Ishikawa (cell line): ENCODE results near the gene TRIM14.

Experiments used
- CEBPB ChIP-seq: IDR thresholded peaks from 2 replicates; pipeline ENCODE4 v1.6.1; 2012
- CREB1 ChIP-seq: IDR thresholded peaks from 2 replicates; pipeline ENCODE4 v1.6.1; 2012; ENCODE audit warnings: low read depth
- EGR1 ChIP-seq: IDR thresholded peaks from 2 replicates; pipeline ENCODE4 v1.6.1; 2012
- EP300 ChIP-seq: IDR thresholded peaks from 2 replicates; pipeline ENCODE4 v1.6.1; 2012; ENCODE audit warnings: borderline replicate concordance
- FOXM1 ChIP-seq: IDR thresholded peaks from 2 replicates; pipeline ENCODE4 v1.6.1; 2012; ENCODE audit warnings: low read depth, borderline replicate concordance
- MAX ChIP-seq: IDR thresholded peaks from 2 replicates; pipeline ENCODE4 v1.6.1; 2012
- NFIC ChIP-seq: IDR thresholded peaks from 2 replicates; pipeline ENCODE4 v1.6.1; 2012
- RAD21 ChIP-seq: IDR thresholded peaks from 2 replicates; pipeline ENCODE4 v1.6.1; 2012; ENCODE audit warnings: low read depth
- REST ChIP-seq: IDR thresholded peaks from 2 replicates; pipeline ENCODE4 v1.6.1; 2012; ENCODE audit warnings: low read depth, mild to moderate bottlenecking
- TAF1 ChIP-seq: IDR thresholded peaks from 2 replicates; pipeline ENCODE4 v1.6.1; 2012; ENCODE audit warnings: low read depth, mild to moderate bottlenecking
- TCF12 ChIP-seq: IDR thresholded peaks from 2 replicates; pipeline ENCODE4 v1.6.1; 2012; ENCODE audit warnings: low read depth
- TEAD4 ChIP-seq: IDR thresholded peaks from 2 replicates; pipeline ENCODE4 v1.6.1; 2012
- USF1 ChIP-seq: IDR thresholded peaks from 2 replicates; pipeline ENCODE4 v1.6.1; 2012
- YY1 ChIP-seq: IDR thresholded peaks from 2 replicates; pipeline ENCODE4 v1.6.1; 2012; ENCODE audit warnings: low read depth
- ZBTB7A ChIP-seq: IDR thresholded peaks from 2 replicates; pipeline ENCODE4 v1.6.1; 2012; ENCODE audit warnings: low read depth

The TRIM14 gene

GRCh38 chr9:98099898-98100297 is 19.1 kb downstream of the TRIM14 start:
- TF ChIP-seq MAX: no peak
- no peak for TF ChIP-seq CEBPB
- TF ChIP-seq EGR1: no peak
- no peak for TF ChIP-seq TCF12
- no peak for TF ChIP-seq USF1

- TF ChIP-seq CEBPB: no peak
- no peak for TF ChIP-seq TCF12
- TF ChIP-seq TAF1: no peak
- no peak for TF ChIP-seq FOXM1
Observed at GRCh38 chr9:98099346-98099745, 19.7 kb downstream of the TRIM14 start.

GRCh38 chr9:98097836-98098235 is 21.2 kb downstream of the TRIM14 start:
- TF ChIP-seq ZBTB7A (no peak), USF1 (no peak), REST (no peak), YY1 (no peak), TEAD4 (no peak), TCF12 (no peak), NFIC (no peak), MAX (no peak), CREB1 (no peak), RAD21 (no peak), CEBPB (no peak), EGR1 (no peak), EP300 (no peak)

GRCh38 chr9:98096091-98096490 is 22.9 kb downstream of the TRIM14 start:
- TF ChIP-seq TEAD4: no peak
- TF ChIP-seq FOXM1: no peak
- TF ChIP-seq TAF1: no peak
- TF ChIP-seq YY1: no peak
- TF ChIP-seq MAX: no peak
- no peak for TF ChIP-seq REST
- TF ChIP-seq CREB1: no peak
- TF ChIP-seq EP300: no peak
- TF ChIP-seq ZBTB7A: no peak

- no peak for TF ChIP-seq CEBPB
- no peak for TF ChIP-seq CREB1
- TF ChIP-seq REST: no peak
- TF ChIP-seq EGR1: no peak
- no peak for TF ChIP-seq USF1
- TF ChIP-seq YY1: no peak
Observed at GRCh38 chr9:98095401-98095800, 23.6 kb downstream of the TRIM14 start.
